RWPE2 (cell line): Measurements from ENCODE around the gene PXK.

ENCODE experiments used
- ATAC-seq: fragments of 200-7000 bp; cut with Tn5 transposase; 3 replicates; pipeline ENCODE4 v1.9.1; 2021; ENCODE audit warnings: low read depth
- DNase-seq: peaks from one replicate; pipeline ENCODE4 v3.0.0-alpha.2; 2020; ENCODE audit warnings: low spot score
- H3K27ac ChIP-seq: fragments of 450-650 bp; 2 replicates; pipeline ENCODE4 v1.5.1; 2017; ENCODE audit warnings: mild to moderate bottlenecking; ENCODE audit not compliant: poor library complexity, severe bottlenecking
- H3K27me3 ChIP-seq: fragments of 250-450 bp; sonication (Bioruptor Pico); 2 replicates; pipeline ENCODE4 v1.5.1; 2021; ENCODE audit warnings: mild to moderate bottlenecking, moderate library complexity; ENCODE audit not compliant: insufficient read depth, poor library complexity, severe bottlenecking
- H3K36me3 ChIP-seq: fragments of 250-450 bp; sonication (Bioruptor Pico); 2 replicates; pipeline ENCODE4 v1.5.1; 2020; ENCODE audit warnings: low read depth, mild to moderate bottlenecking, moderate library complexity
- H3K4me1 ChIP-seq: fragments of 250-450 bp; sonication (Bioruptor Pico); 2 replicates; pipeline ENCODE4 v1.5.1; 2021; ENCODE audit warnings: mild to moderate bottlenecking, moderate library complexity; ENCODE audit not compliant: insufficient read depth, poor library complexity, severe bottlenecking
- H3K4me3 ChIP-seq: fragments of 250-450 bp; sonication (Bioruptor Pico); 2 replicates; pipeline ENCODE4 v1.5.1; 2021; ENCODE audit warnings: mild to moderate bottlenecking, moderate library complexity; ENCODE audit not compliant: severe bottlenecking
- H3K9me3 ChIP-seq: fragments of 250-450 bp; sonication (Bioruptor Pico); 2 replicates; pipeline ENCODE4 v1.5.1; 2021; ENCODE audit warnings: mild to moderate bottlenecking, moderate library complexity; ENCODE audit not compliant: severe bottlenecking
- CTCF ChIP-seq: fragments of 450-650 bp; IDR thresholded peaks from one replicate; pipeline ENCODE4 v1.5.1; 2017; ENCODE audit warnings: mild to moderate bottlenecking, moderate library complexity; ENCODE audit not compliant: poor library complexity, severe bottlenecking

PXK gene

GRCh38 chr3:58391156-58391865 lies 58.6 kb downstream of the PXK start:
- no peak for ATAC-seq
- no peak for TF ChIP-seq CTCF
- no peaks in the 10 kb centered on the region for H3K9me3 ChIP-seq
- H3K4me1 ChIP-seq: no peaks in the 10 kb centered on the region
- no peak overlapping the region for H3K4me3 ChIP-seq
- no peak for DNase-seq
- no peak overlapping the region for H3K27ac ChIP-seq
- peaks cover 8% of the 10 kb centered on the region for H3K36me3 ChIP-seq
- no peaks in the 10 kb centered on the region for H3K27me3 ChIP-seq

DNA sequence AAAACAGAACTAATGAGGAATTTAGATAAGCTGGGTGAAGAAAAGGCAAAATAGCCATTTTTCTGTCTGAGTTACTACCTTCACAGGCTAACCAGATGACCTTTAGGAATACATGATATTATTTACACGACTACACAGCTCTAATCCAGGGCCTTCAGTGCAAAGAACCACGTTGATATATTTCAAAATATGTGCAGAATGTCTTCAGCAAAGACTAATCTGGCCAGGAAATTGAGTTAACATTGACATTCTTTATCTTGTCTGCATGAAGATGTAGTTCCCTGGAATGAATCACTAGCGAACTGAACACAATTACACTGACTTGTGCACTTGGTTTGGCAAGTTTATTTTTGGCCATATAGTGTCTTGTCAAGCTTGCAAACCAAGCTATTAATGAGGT lies 59.5 kb downstream of the PXK start:
- DNase-seq (no peak), ATAC-seq (no peak)
- Histone ChIP-seq H3K4me3 (no peak overlapping the region), H3K9me3 (no peaks in the 10 kb centered on the region), H3K27me3 (no peaks in the 10 kb centered on the region), H3K27ac (no peak overlapping the region), H3K4me1 (no peaks in the 10 kb centered on the region), H3K36me3 (peaks cover 13% of the 10 kb centered on the region)
- no peak for TF ChIP-seq CTCF

- Histone ChIP-seq H3K9me3 (no peaks in the 10 kb centered on the region), H3K4me1 (no peaks in the 10 kb centered on the region), H3K36me3 (peaks cover 13% of the 10 kb centered on the region), H3K27ac (no peak overlapping the region), H3K27me3 (no peaks in the 10 kb centered on the region), H3K4me3 (no peak overlapping the region)
- no peak for DNase-seq
- TF ChIP-seq CTCF: no peak
- no peak for ATAC-seq
Observed at GRCh38 chr3:58394339-58394738, 61.6 kb downstream of the PXK start.

DNA sequence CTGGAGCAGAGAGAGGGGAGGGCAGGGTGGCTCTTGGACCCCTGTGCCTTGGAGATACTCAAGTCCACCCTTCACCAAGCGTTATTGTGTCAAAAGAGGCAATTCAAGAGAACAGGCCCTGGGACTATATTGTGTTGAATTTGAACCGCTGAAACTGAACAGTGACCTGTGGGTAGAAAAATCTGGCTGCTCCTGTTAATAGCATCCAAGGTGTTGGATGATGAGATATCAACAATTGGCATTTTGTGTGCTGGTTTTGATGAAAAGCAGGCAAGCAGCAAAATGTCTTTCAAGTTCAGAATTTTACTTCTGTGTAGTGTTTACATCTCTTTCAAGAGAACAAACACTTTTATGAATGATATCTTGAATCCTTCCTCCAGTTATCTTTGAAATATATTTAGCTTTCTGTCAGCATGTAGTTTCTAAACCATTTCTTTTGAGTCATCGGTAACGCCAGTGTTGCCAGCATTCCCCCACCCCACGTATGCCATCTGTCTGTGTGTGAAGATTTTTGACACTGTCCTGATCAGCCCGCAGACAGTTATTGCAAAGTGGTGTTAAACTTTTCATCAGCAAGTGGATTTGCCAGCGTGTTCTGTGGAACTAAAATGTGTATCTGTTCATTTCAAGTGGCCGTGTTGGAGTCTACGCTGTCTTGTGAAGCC lies 66.1 kb downstream of the PXK start:
- Histone ChIP-seq H3K4me3 (no peak overlapping the region), H3K4me1 (no peaks in the 10 kb centered on the region), H3K27me3 (no peaks in the 10 kb centered on the region), H3K27ac (no peak overlapping the region), H3K36me3 (peaks cover 13% of the 10 kb centered on the region), H3K9me3 (no peaks in the 10 kb centered on the region)
- ATAC-seq (no peak), DNase-seq (no peak)
- no peak for TF ChIP-seq CTCF
